HG03571 (cell line): ENCODE measurements around the gene ERFE.
"Not testable (repeated sequence)": the region's sequence is repeated elsewhere in the genome, so short reads cannot be mapped to it uniquely, and the experiment has no call there.

Source experiments
- ATAC-seq: cut with Tn5 transposase; IDR thresholded peaks from one replicate; pipeline ENCODE4 v1.9.1; 2021; ENCODE audit not compliant: unreplicated experiment

ERFE gene

GRCh38 chr2:238168196-238169047 is 9.7 kb downstream of the ERFE start:
- ATAC-seq = no peak

- ATAC-seq = no peak
These were observed 10.4 kb downstream of the ERFE start for GRCh38 chr2:238169048-238169707.

- no peak for ATAC-seq
These were observed 11.0 kb downstream of the ERFE start for GRCh38 chr2:238169708-238170251.

- no peak for ATAC-seq
These were observed 11.8 kb downstream of the ERFE start for GRCh38 chr2:238170386-238171071.

GRCh38 chr2:238171072-238171431 is 12.3 kb downstream of the ERFE start:
- ATAC-seq = not testable (repeated sequence)

- ATAC-seq = no peak
These were observed 12.9 kb downstream of the ERFE start for GRCh38 chr2:238171575-238172187.

- ATAC-seq = no peak
These were observed 13.7 kb downstream of the ERFE start for GRCh38 chr2:238172439-238172838.

- no peak for ATAC-seq
These were observed 14.9 kb downstream of the ERFE start for GRCh38 chr2:238173692-238174091.

GRCh38 chr2:238174291-238174690 is 15.5 kb downstream of the ERFE start:
- ATAC-seq = no peak

GRCh38 chr2:238174701-238175100 is 15.9 kb downstream of the ERFE start:
- no peak for ATAC-seq

- ATAC-seq = no peak
These were observed 17.8 kb downstream of the ERFE start for GRCh38 chr2:238176613-238177012.

GRCh38 chr2:238180554-238180953 is 21.8 kb downstream of the ERFE start:
- no peak for ATAC-seq

- ATAC-seq = no peak
These were observed 23.6 kb downstream of the ERFE start for GRCh38 chr2:238182362-238182761.

- ATAC-seq = no peak
These were observed 25.1 kb downstream of the ERFE start for GRCh38 chr2:238183821-238184220.

GRCh38 chr2:238187618-238188548 is 29.1 kb downstream of the ERFE start:
- ATAC-seq = no peak

GRCh38 chr2:238190445-238190844 is 31.7 kb downstream of the ERFE start:
- no peak for ATAC-seq

GRCh38 chr2:238202326-238203093 is 43.7 kb downstream of the ERFE start:
- ATAC-seq = no peak

GRCh38 chr2:238203094-238203972 is 44.6 kb downstream of the ERFE start, which contains the start of gene ILKAP:
Gene ILKAP (minus strand): TSS chr2:238203695. CDS start chr2:238203553, 142 bp downstream.
- ATAC-seq = peak; percentile 94
